HCT116 (cell line): ENCODE results near the gene ALKBH6. TPM values are rescaled to one million over a fixed set of nuclear protein-coding genes. Genes with fewer than 3 reads are reported as not detected.

Source experiments
- ATAC-seq: fragments of 200-7000 bp; cut with Tn5 transposase; 2 replicates; pipeline ENCODE4 v1.9.1; 2020; ENCODE audit warnings: mild to moderate bottlenecking, moderate library complexity
- BruUV-seq: library from RNA; stranded (reverse); fragments of 400-500 nt; replicated peaks from 2 replicates; lab custom pipeline; 2021; lab: Mats Ljungman, UMichigan
- CTCF ChIA-PET: fragments of 300-600 bp; sonication (Branson Sonifier 250); formaldehyde crosslinking; loops from one replicate; lab custom pipeline; 2021; ENCODE audit warnings: antibody characterized with exemption; lab: Charles Lee
- POLR2A ChIA-PET: fragments of 300-600, 350-600 bp; sonication (Branson Sonifier 250); formaldehyde crosslinking; loops from one replicate; lab custom pipeline; 2021; ENCODE audit warnings: antibody characterized with exemption; lab: Charles Lee
- RAD21 ChIA-PET, 2 experiments: fragments of 300-600 bp; sonication (Branson Sonifier 250); formaldehyde crosslinking; loops; one replicate each; lab custom pipeline; 2023; ENCODE audit warnings: low total read pairs in 2 of 2; ENCODE audit not compliant: uncharacterized antibody in 2 of 2, unreplicated experiment in 2 of 2, low non-redundant PET in 1 of 2; lab: Charles Lee
- DNase-seq: peaks from one replicate; pipeline ENCODE4 v3.0.0-alpha.2; 2010; ENCODE audit warnings: low read depth, low spot score
- H2AFZ ChIP-seq: fragments of 200-600 bp; shearing (Covaris generic), sonication (generic); 2 replicates; pipeline ENCODE4 v1.6.1; 2017; ENCODE audit warnings: low read depth, mixed run types, mixed read lengths, antibody characterized with exemption, low read length; ENCODE audit not compliant: poor library complexity, severe bottlenecking
- H3K27ac ChIP-seq: 2 replicates; pipeline ENCODE4 v1.5.1; 2012; ENCODE audit warnings: low read depth, low read length
- H3K27me3 ChIP-seq: fragments of 200-600 bp; sonication (generic); 2 replicates; pipeline ENCODE4 v1.6.1; 2016; ENCODE audit warnings: mixed run types, low read length, mixed read lengths; ENCODE audit not compliant: insufficient read depth
- H3K36me3 ChIP-seq, 2 experiments: fragments of 200-500 bp in 1 of 2; fragments of 200-600 bp in 1 of 2; sonication (Bioruptor generic) in 1 of 2; sonication (generic) in 1 of 2; 2 replicates each; pipeline versions ENCODE4 v1.5.1 to v1.6.1; 2014 to 2016; ENCODE audit warnings: low read length in 2 of 2, inconsistent platforms in 1 of 2, mixed read lengths in 1 of 2, mixed run types in 1 of 2; ENCODE audit not compliant: insufficient read depth in 2 of 2, control insufficient read depth in 1 of 2
- H3K4me1 ChIP-seq, 2 experiments: fragments of 200-600 bp in 1 of 2; sonication (generic) in 1 of 2; 2 replicates each; pipeline versions ENCODE4 v1.5.1 to v1.6.1; 2012 to 2017; ENCODE audit warnings: low read length in 2 of 2, inconsistent platforms in 1 of 2, mild to moderate bottlenecking in 1 of 2, mixed read lengths in 1 of 2, mixed run types in 1 of 2, moderate library complexity in 1 of 2; ENCODE audit not compliant: insufficient read depth in 2 of 2, control insufficient read depth in 1 of 2
- H3K4me2 ChIP-seq: fragments of 200-600 bp; sonication (generic); 2 replicates; pipeline ENCODE4 v1.6.1; 2017; ENCODE audit warnings: mixed run types, low read length, mixed read lengths
- H3K4me3 ChIP-seq, 2 experiments: fragments of 200-600 bp in 1 of 2; sonication (generic) in 1 of 2; replicated peaks in 1 of 2; 2 replicates each; pipeline ENCODE4 v1.5.1; 2011 to 2016; ENCODE audit warnings: low read length in 2 of 2, control low read depth in 1 of 2, low read depth in 1 of 2, mild to moderate bottlenecking in 1 of 2, mixed read lengths in 1 of 2, mixed run types in 1 of 2
- H3K79me2 ChIP-seq: fragments of 200-600 bp; sonication (generic); 2 replicates; pipeline ENCODE4 v1.6.1; 2017; ENCODE audit warnings: mild to moderate bottlenecking, mixed run types, low read length, moderate library complexity, mixed read lengths; ENCODE audit not compliant: insufficient read depth
- H3K9ac ChIP-seq: fragments of 200-600 bp; sonication (generic); 2 replicates; pipeline ENCODE4 v1.6.1; 2016; ENCODE audit warnings: low read length, mixed read lengths
- H3K9me2 ChIP-seq: fragments of 200-600 bp; sonication (generic), shearing (Covaris generic); 2 replicates; pipeline ENCODE4 v1.6.1; 2017; ENCODE audit warnings: mixed run types, mild to moderate bottlenecking, moderate library complexity; ENCODE audit not compliant: insufficient read depth
- H3K9me3 ChIP-seq, 2 experiments: fragments of 200-500 bp in 1 of 2; fragments of 200-600 bp in 1 of 2; sonication (Bioruptor generic) in 1 of 2; sonication (generic) in 1 of 2; 2 replicates each; pipeline ENCODE4 v1.6.1; 2014 to 2017; ENCODE audit warnings: low read length in 2 of 2, mixed read lengths in 2 of 2, inconsistent platforms in 1 of 2, low read depth in 1 of 2, mild to moderate bottlenecking in 1 of 2, mixed run types in 1 of 2, moderate library complexity in 1 of 2; ENCODE audit not compliant: control insufficient read depth in 1 of 2, insufficient read depth in 1 of 2
- H4K20me1 ChIP-seq: fragments of 200-600 bp; sonication (generic), shearing (Covaris generic); 2 replicates; pipeline ENCODE4 v1.6.1; 2017; ENCODE audit warnings: mixed run types, mild to moderate bottlenecking, moderate library complexity; ENCODE audit not compliant: insufficient read depth
- ATF3 ChIP-seq: IDR thresholded peaks from 2 replicates; pipeline ENCODE4 v1.6.1; 2012
- CBX3 ChIP-seq: IDR thresholded peaks from 2 replicates; pipeline ENCODE4 v1.6.1; 2012; ENCODE audit warnings: low read depth
- CEBPB ChIP-seq: IDR thresholded peaks from 2 replicates; pipeline ENCODE4 v1.6.1; 2012; ENCODE audit warnings: low read depth
- CTCF ChIP-seq, 3 experiments: fragments of 200-600 bp in 1 of 3; sonication (generic) in 1 of 3; IDR thresholded peaks in 2 of 3; conservative IDR thresholded peaks in 1 of 3; 2 replicates each; pipeline ENCODE4 v1.5.1; 2012 to 2017; ENCODE audit warnings: low read depth in 2 of 3, low read length in 2 of 3, antibody characterized with exemption in 1 of 3, borderline replicate concordance in 1 of 3, control low read depth in 1 of 3, mild to moderate bottlenecking in 1 of 3, mixed read lengths in 1 of 3, mixed run types in 1 of 3, moderate library complexity in 1 of 3; ENCODE audit not compliant: insufficient read depth in 1 of 3
- EGR1 ChIP-seq: IDR thresholded peaks from 2 replicates; pipeline ENCODE4 v1.6.1; 2012; ENCODE audit warnings: low read depth
- EZH2 ChIP-seq: fragments of 200-600 bp; sonication (generic); IDR thresholded peaks from 2 replicates; pipeline ENCODE4 v1.6.1; 2017; ENCODE audit warnings: antibody characterized with exemption, mixed run types
- EZH2phosphoT487 ChIP-seq: fragments of 200-600 bp; IDR thresholded peaks from 2 replicates; pipeline ENCODE4 v1.6.1; 2018; ENCODE audit warnings: antibody characterized with exemption, borderline replicate concordance
- FOSL1 ChIP-seq: IDR thresholded peaks from 2 replicates; pipeline ENCODE4 v1.6.1; 2012; ENCODE audit warnings: low read depth
- POLR2A ChIP-seq: IDR thresholded peaks from 2 replicates; pipeline ENCODE4 v1.7.0; 2011; ENCODE audit warnings: borderline replicate concordance; ENCODE audit not compliant: insufficient read depth, insufficient read length; ENCODE audit errors: extremely low read depth
- POLR2AphosphoS5 ChIP-seq: IDR thresholded peaks from 2 replicates; pipeline ENCODE4 v1.6.1; 2011; ENCODE audit warnings: mild to moderate bottlenecking, low read depth, low read length, moderate library complexity
- RAD21 ChIP-seq: IDR thresholded peaks from 2 replicates; pipeline ENCODE4 v1.6.1; 2012; ENCODE audit warnings: low read depth, mild to moderate bottlenecking
- REST ChIP-seq: IDR thresholded peaks from 2 replicates; pipeline ENCODE4 v1.6.1; 2012; ENCODE audit warnings: low read depth
- SIN3A ChIP-seq: IDR thresholded peaks from 2 replicates; pipeline ENCODE4 v1.6.1; 2012; ENCODE audit warnings: low read depth
- SRF ChIP-seq: IDR thresholded peaks from 2 replicates; pipeline ENCODE4 v1.6.1; 2012; ENCODE audit warnings: low read depth
- TCF7L2 ChIP-seq: IDR thresholded peaks from 2 replicates; pipeline ENCODE4 v1.7.0; 2011; ENCODE audit warnings: borderline replicate concordance, inconsistent platforms; ENCODE audit not compliant: insufficient read depth, insufficient read length; ENCODE audit errors: extremely low read depth
- YY1 ChIP-seq: IDR thresholded peaks from 2 replicates; pipeline ENCODE4 v1.6.1; 2011; ENCODE audit warnings: low read length, low read depth, moderate library complexity, mild to moderate bottlenecking; ENCODE audit not compliant: insufficient replicate concordance; ENCODE audit errors: extremely low read depth
- ZFX ChIP-seq: fragments of 450-650 bp; IDR thresholded peaks from 2 replicates; pipeline ENCODE4 v1.6.1; 2017
- ZNF274 ChIP-seq: fragments of 200-500 bp; sonication (Bioruptor generic); IDR thresholded peaks from 2 replicates; pipeline ENCODE4 v1.6.1; 2014; ENCODE audit warnings: mild to moderate bottlenecking, low read depth, low read length, inconsistent platforms
- intact Hi-C: fragments of 100-400 bp; cut with micrococcal nuclease; formaldehyde crosslinking; loops from 2 replicates; pipeline ENCODE4 v1.10.0; 2022
- total RNA-seq: library from RNA; stranded (reverse); gene quantifications from one replicate; pipeline ENCODE4 v1.2.1, GENCODE V29; 2021; ENCODE audit not compliant: unreplicated experiment
- TF ChIP-seq, protein P1 (sequence below): IDR thresholded peaks from 2 replicates; pipeline ENCODE4 v1.6.1; 2012

Gene ALKBH6
- total RNA-seq, 1 experiment from 2014 or later = 28.6 TPM

DNA sequence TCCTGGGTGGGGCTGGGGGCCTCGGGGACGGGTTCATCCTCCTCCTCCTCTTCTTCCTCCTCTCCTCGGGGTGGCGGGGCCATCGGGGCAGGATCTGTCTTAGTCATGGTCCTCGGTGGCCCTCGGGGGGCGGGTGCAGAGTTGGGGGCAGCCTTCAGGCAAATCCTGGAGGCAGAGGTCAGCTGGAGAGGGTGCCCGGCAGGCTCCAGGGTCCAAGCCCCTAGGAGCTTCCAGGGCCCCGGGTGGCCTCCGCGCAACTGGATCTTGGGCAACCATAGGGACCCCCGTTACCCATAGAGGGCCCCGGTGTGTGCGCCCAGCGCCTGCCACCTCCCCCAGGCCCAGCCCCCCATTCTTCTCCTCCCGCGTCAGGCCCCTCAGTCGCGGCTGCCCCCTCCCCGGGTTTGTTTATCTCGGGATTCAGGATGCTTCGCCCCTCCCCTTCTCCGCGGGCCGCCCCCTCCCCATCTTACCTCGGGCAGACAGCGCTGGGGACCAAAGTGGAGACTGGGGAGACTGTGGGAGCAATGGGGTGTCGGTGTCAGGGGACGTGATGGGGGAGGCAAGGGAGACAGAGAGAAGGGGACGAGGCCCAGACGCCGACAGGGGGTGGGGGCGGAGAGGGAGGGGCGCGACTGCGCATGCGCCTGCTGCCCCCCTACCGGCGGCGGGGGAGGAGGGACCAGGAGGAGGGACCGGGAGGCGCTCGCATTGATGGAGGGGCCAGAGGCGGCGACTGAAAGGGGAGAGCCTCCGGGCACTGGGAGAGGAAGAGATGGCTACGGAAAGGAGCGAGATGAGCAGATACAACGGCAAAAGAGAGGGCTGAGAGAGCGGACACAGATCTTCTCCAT lies 18.5 kb upstream of the ALKBH6 start, which contains the start of gene CLIP3:
Gene CLIP3 (minus strand): TSS at position 623 of the 854 bp plus-strand sequence. CDS start 516 bp downstream, at position 107.
- Histone ChIP-seq H3K4me3 (no peak within 1 kb of the TSS), H3K27me3 (no peaks in the 10 kb centered on the region), H3K79me2 (no peaks in the 10 kb centered on the region), H3K9me2 (no peaks in the 10 kb centered on the region), H3K4me1 (no peaks in the 10 kb centered on the region), H3K4me2 (no peak within 1 kb of the TSS), H3K27ac (no peak within 1 kb of the TSS), H3K9me3 (no peaks in the 10 kb centered on the region), H2AFZ (no peak within 1 kb of the TSS), H4K20me1 (no peaks in the 10 kb centered on the region), H3K36me3 (0 out of 4 replicates have a peak, but pooled peaks cover 0 to 6% of the 10 kb centered on the region in 2 experiments), H3K9ac (no peak within 1 kb of the TSS)
- ATAC-seq (no peak), DNase-seq (no peak)
- ChIA-PET POLR2A (no interaction called here), RAD21 (no interaction called here), CTCF (no interaction called here)
- intact Hi-C loops = no loop called here
- no peak for TF ChIP-seq RAD21
- TF ChIP-seq FOSL1 = no peak
- no peak for TF ChIP-seq CEBPB
- TF ChIP-seq ATF3 = no peak
- TF ChIP-seq SIN3A = no peak
- TF ChIP-seq YY1 = no peak
- TF ChIP-seq CTCF (IDR thresholded peaks at IDR 0.05 in 2 of 3, conservative IDR thresholded peaks at IDR 0.05 in 1 of 3; ENCODE audit: borderline replicate concordance in 1 of 3, insufficient read depth in 1 of 3, low read depth in 2 of 3, low read length in 2 of 3) = no peak
- no peak for TF ChIP-seq EGR1
- TF ChIP-seq POLR2A = no peak
- no peak for TF ChIP-seq POLR2AphosphoS5
- no peak for TF ChIP-seq ZFX
- TF ChIP-seq EZH2 = no peak
- no peak for TF ChIP-seq TCF7L2
- no peak for TF ChIP-seq SRF
- no peak for TF ChIP-seq REST
- TF ChIP-seq ZNF274 = no peak
- TF ChIP-seq, protein P1, sequence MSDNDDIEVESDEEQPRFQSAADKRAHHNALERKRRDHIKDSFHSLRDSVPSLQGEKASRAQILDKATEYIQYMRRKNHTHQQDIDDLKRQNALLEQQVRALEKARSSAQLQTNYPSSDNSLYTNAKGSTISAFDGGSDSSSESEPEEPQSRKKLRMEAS = no peak
- TF ChIP-seq CBX3 = no peak
- no peak for TF ChIP-seq EZH2phosphoT487
- BruUV-seq = no TSS peak
